Measurements from ENCODE around the gene KIR2DL3.
"Not testable (repeated sequence)": the region's sequence is repeated elsewhere in the genome, so short reads cannot be mapped to it uniquely, and the experiment has no call there.

The KIR2DL3 gene

GRCh38 chr19:54741950-54742349 lies 3.6 kb downstream of the KIR2DL3 start:
- DNase-seq (ENCODE audit: low read depth in 2 of 3, low spot score in 1 of 3): not testable (repeated sequence)

DNA sequence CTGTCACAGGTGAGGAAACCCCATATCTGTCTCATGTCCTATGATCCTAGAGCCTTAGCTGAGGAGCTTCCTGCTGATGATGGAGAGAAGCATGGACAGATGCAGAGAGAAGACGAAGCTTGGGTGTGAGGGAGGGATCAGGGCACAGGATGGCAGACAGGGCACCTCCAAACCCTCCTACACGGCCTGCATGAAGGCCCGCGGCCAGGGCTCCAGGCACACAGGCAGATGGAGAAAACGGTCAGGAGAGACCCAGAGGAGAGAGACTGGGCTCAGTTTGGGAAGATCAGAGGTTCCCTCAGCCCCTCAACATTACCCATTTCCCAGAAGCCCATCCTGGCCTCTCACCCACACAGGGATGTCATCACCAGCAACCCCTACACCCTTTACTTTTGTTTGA lies 5.8 kb downstream of the KIR2DL3 start:
- not testable (repeated sequence) for DNase-seq (ENCODE audit: low read depth in 2 of 3, low spot score in 1 of 3)

- not testable (repeated sequence) for DNase-seq (ENCODE audit: low read depth in 2 of 3, low spot score in 1 of 3)
Observed at GRCh38 chr19:54747614-54748322, 9.5 kb downstream of the KIR2DL3 start.

DNA sequence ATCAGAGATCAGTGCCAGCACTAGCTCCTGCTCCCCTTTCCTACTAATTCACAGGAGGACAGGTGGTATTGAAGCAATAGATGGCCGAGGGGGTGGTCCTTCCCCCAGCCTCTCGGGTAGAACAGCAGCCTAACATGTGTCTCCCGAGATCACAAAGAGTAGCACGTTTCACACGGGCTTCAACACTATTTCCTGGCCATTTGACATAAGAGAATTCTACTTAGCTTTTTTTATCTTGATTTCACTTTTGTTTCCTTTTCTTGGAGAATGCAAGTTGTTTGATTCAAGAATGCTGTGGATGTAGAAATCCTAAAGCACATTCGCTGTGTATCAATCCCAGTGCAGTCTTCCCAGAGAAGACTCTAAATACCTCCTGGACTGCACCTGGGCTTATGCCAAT lies 12.0 kb downstream of the KIR2DL3 start:
- DNase-seq (ENCODE audit: low read depth in 2 of 3, low spot score in 1 of 3): not testable (repeated sequence)

DNA sequence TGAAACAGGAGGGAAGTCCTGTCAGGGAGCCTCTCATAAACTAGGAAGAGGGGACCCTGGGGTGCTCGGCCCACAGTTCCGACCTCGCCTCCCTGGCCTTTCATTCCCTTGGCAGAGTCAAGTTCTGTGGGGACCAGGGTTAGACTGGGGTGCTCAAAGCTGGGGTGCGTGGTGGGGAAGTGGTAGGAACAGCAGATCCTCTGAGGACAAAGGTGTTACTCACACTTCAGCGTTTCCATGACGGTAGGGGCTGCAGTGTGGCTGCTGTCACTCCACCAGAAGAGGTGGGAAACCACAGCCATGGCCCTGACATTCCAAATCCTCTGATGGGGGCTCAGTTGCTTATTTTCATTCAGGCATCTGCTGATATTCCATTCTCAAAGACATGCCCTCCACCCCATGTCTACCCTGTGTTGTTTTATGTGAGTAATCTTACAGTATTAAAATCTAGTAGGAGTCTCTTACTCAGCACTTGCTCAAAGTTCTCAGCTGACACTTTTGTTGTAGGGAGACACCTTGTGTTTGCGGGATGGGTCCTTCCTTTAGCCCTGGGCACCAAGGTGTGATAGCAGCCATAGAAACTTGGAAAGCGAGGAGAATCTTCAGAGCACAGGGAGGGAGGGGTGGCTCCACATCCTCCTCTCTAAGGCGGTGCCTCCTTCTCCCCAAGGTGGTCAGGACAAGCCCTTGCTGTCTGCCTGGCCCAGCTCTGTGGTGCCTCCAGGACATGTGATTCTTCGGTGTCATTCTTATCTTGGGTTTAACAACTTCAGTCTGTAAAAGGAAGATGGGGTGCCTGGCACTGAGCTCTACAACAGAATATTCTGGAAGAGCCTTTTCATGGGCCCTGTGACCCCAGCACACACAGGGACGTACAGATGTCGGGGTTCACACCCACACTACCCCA lies 18.1 kb downstream of the KIR2DL3 start:
- not testable (repeated sequence) for DNase-seq (ENCODE audit: low read depth in 2 of 3, low spot score in 1 of 3)

DNA sequence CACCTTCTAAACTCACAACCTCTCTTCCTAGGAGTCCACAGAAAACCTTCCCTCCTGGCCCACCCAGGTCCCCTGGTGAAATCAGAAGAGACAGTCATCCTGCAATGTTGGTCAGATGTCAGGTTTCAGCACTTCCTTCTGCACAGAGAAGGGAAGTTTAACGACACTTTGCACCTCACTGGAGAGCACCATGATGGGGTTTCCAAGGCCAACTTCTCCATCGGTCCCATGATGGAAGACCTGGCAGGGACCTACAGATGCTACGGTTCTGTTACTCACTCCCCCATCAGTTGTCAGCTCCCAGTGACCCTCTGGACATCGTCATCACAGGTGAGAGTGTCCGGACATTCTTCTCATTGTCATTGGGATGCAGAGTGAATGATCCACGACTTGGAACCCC lies 20.3 kb downstream of the KIR2DL3 start:
- not testable (repeated sequence) for DNase-seq (ENCODE audit: low read depth in 2 of 3, low spot score in 1 of 3)

GRCh38 chr19:54764219-54764618 lies 25.9 kb downstream of the KIR2DL3 start:
- DNase-seq (ENCODE audit: low read depth in 2 of 3, low spot score in 1 of 3): not testable (repeated sequence)

GRCh38 chr19:54766464-54766863 lies 28.2 kb downstream of the KIR2DL3 start:
- not testable (repeated sequence) for DNase-seq (ENCODE audit: low read depth in 2 of 3, low spot score in 1 of 3)

DNA sequence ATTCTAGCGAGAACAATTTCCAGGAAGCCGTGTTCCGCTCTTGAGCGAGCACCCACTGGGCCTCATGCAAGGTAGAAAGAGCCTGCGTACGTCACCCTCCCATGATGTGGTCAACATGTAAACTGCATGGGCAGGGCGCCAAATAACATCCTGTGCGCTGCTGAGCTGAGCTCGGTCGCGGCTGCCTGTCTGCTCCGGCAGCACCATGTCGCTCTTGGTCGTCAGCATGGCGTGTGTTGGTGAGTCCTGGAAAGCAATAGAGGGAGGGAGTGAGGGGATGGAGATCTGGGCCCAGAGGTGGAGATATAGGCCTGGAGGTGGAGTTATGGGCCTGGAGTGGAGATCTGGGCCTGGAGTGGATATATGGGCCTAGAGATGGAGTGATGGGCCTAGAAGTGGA lies 31.3 kb downstream of the KIR2DL3 start, which contains the start of gene KIR2DL1:
TSS of gene KIR2DL1 (plus strand) at position 148 of the 400 bp plus-strand sequence. CDS start at position 206, 58 bp downstream.
- DNase-seq (ENCODE audit: low read depth in 2 of 3, low spot score in 1 of 3): not testable (repeated sequence)

DNA sequence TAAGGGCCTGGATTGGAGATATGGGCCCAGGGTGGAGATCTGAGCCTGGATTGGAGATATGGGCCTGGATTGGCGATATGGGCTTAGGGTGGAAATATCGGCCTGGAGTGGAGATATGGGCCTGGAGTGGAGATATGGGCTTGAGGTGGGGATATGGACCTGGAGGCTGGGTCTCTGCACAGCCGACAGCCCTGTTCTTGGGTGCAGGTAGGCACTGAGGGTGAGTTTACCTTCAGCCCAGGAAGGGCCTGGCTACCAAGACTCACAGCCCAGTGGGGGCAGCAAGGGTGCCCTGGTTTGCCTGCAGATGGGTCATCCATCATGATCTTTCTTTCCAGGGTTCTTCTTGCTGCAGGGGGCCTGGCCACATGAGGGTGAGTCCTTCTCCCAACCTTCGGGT lies 32.2 kb downstream of the KIR2DL3 start:
- DNase-seq (ENCODE audit: low read depth in 2 of 3, low spot score in 1 of 3): not testable (repeated sequence)

DNA sequence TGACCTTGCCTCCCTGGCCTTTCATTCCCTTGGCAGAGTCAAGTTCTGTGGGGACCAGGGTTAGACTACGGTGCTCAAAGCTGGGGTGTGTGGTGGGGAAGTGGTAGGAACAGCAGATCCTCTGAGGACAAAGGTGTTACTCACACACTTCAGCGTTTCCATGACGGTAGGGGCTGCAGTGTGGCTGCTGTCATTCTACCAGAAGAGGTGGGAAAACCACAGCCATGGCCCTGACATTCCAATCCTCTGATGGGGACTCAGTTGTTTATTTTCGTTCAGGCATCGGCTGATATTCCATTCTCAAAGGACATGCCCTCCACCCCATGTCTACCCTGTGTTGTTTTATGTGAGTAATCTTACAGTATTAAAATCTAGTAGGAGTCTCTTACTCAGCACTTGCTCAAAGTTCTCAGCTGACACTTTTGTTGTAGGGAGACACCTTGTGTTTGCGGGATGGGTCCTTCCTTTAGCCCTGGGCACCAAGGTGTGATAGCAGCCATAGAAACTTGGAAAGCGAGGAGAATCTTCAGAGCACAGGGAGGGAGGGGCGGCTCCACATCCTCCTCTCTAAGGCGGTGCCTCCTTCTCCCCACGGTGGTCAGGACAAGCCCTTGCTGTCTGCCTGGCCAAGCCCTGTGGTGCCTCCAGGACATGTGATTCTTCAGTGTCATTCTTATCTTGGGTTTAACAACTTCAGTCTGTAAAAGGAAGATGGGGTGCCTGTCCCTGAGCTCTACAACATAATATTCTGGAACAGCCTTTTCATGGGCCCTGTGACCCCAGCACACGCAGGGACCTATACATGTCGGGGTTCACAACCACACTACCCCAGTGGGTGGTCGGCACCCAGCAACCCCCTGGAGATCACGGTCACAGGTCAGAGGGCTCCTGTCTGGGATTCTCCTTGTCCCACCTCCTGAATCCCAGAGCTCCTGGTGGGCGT lies 33.0 kb downstream of the KIR2DL3 start:
- DNase-seq (ENCODE audit: low read depth in 2 of 3, low spot score in 1 of 3): not testable (repeated sequence)

GRCh38 chr19:54772666-54773065 lies 34.4 kb downstream of the KIR2DL3 start:
- not testable (repeated sequence) for DNase-seq (ENCODE audit: low read depth in 2 of 3, low spot score in 1 of 3)

DNA sequence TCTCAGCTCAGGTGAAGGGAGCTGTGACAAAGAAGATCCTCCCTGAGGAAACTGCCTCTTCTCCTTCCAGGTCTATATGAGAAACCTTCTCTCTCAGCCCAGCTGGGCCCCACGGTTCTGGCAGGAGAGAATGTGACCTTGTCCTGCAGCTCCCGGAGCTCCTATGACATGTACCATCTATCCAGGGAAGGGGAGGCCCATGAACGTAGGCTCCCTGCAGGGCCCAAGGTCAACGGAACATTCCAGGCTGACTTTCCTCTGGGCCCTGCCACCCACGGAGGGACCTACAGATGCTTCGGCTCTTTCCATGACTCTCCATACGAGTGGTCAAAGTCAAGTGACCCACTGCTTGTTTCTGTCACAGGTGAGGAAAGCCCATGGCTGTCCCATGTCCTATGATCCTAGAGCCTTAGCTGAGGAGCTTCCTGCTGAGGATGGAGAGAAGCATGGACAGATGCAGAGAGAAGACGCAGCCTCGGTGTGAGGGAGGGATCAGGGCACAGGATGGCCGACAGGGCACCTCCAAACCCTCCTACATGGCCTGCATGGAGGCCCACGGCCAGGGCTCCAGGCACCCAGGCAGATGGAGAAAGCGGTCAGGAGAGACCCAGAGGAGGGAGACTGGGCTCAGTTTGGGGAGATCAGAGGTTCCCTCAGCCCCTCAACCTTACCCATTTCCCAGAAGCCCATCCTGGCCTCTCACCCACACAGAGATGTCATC lies 36.9 kb downstream of the KIR2DL3 start:
- DNase-seq (ENCODE audit: low read depth in 2 of 3, low spot score in 1 of 3): not testable (repeated sequence)

DNA sequence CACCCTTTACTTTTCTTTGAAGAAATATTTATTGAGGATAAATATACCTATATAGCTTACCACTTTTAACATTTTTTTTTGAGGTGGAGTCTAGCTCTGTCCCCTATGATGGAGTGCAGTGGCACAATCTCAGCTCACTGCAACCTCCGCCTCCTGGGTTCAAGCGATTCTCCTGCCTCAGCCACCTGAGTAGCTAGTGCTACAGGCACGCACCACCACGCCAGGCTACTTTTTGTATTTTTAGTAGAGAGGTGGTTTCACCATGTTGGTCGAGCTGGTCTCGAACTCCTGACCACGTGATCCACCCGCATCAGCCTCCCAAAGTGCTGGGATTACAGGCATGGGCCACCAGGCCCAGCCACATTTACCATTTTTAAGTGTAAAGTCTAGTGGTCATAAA lies 37.5 kb downstream of the KIR2DL3 start:
- not testable (repeated sequence) for DNase-seq (ENCODE audit: low read depth in 2 of 3, low spot score in 1 of 3)

DNA sequence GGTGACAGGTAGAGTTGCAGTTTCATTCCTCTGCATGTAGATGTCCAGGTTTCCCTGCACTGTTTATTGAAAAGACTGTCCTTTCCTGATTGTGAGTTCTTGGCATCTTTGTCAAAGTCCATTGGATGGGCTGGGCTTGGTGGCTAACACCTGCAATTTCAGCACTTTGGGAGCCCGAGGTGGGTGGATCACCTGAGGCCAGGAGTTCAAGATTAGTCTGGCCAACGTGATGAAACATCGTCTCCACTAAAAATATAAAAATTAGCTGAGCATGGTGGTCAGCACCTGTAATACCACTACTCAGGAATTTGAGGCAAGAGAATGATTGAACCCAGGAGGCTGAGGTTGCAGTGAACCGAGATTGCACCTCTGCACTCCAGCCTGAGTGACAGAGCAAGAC lies 39.5 kb downstream of the KIR2DL3 start:
- DNase-seq (ENCODE audit: low read depth in 2 of 3, low spot score in 1 of 3): not testable (repeated sequence)

DNA sequence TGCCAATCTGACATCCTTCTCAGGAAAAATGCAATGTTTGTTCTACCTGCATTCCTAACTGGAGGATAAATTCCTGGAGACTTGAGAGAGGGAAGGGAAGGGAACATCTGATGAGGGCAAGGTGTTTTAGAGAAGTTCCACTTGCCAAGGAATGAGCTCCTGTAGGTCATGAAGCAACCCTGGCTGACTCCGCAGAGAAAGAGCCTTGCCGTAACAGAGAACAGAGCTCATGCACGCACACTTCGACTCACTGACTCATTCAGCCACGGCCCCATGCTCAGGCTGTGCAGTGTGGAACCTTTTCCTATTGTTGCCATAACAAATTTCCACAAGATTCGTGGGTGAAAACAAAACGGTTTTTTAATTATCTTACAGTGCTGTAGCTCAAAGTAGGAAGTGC lies 40.6 kb downstream of the KIR2DL3 start:
- not testable (repeated sequence) for DNase-seq (ENCODE audit: low read depth in 2 of 3, low spot score in 1 of 3)

- not testable (repeated sequence) for DNase-seq (ENCODE audit: low read depth in 2 of 3, low spot score in 1 of 3)
Observed at GRCh38 chr19:54782916-54783315, 44.6 kb downstream of the KIR2DL3 start.

DNA sequence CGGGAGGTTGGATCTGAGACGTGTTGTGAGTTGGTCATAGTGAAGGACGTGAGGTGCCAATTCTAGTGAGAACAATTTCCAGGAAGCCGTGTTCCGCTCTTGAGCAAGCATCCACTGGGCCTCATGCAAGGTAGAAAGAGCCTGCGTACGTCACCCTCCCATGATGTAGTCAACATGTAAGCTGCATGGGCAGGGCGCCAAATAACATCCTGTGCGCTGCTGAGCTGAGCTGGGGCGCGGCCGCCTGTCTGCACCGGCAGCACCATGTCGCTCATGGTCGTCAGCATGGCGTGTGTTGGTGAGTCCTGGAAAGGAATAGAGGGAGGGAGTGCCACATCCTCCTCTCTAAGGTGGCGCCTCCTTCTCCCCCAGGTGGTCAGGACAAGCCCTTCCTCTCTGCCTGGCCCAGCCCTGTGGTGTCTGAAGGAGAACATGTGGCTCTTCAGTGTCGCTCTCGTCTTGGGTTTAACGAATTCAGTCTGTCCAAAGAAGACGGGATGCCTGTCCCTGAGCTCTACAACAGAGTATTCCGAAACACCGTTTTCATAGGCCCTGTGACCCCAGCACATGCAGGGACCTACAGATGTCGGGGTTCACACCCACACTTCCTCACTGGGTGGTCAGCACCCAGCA lies 47.9 kb downstream of the KIR2DL3 start:
- not testable (repeated sequence) for DNase-seq (ENCODE audit: low read depth in 2 of 3, low spot score in 1 of 3)

DNA sequence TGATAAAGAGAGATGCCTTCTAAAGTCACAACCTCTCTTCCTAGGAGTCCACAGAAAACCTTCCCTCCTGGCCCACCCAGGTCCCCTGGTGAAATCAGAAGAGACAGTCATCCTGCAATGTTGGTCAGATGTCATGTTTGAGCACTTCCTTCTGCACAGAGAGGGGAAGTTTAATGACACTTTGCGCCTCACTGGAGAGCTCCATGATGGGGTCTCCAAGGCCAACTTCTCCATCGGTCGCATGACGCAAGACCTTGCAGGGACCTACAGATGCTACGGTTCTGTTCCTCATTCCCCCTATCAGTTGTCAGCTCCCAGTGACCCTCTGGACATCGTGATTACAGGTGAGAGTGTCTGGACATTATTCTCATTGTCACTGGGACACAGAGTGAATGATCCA lies 49.8 kb downstream of the KIR2DL3 start:
- not testable (repeated sequence) for DNase-seq (ENCODE audit: low read depth in 2 of 3, low spot score in 1 of 3)

DNA sequence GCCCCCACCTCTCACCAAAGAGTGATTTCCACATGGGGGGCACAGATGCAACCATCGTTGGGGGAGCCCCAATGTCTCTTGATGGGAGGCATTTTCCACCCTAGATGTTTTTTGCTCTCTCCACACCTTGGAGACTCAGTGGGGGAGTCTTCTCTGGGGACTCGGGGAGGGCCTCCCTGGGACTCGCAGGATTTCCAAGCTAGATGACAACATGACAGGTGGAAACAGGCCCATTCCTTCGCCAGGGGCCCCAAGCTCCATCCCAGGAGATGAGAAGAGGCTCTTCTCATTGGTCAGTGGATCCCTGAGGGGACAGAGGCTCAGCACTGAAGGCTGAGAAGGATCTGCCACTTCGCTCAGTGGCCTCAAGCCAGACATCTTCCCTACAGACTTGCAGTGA lies 52.4 kb downstream of the KIR2DL3 start:
- no peak for DNase-seq (ENCODE audit: low read depth in 2 of 3, low spot score in 1 of 3)

Measured in stimulated activated CD4-positive, alpha-beta T cell treated with anti-CD3 and anti-CD28 coated beads, Interleukin-12 subunit alpha, Interleukin-12 subunit beta, amount 100 ng/mL, for 48 hours (primary cell).